AG08395 (cell line): ENCODE data around the gene TCF4.

Experiments
- DNase-seq: peaks from one replicate; pipeline ENCODE4 v3.0.0; 2012; ENCODE audit warnings: mixed read lengths, low spot score

The TCF4 gene

GRCh38 chr18:55234366-55235093 lies 353.5 kb downstream of the TCF4 start:
- DNase-seq, result peak; percentile 67

- DNase-seq, result no peak
Observed at GRCh38 chr18:55233857-55234256, 354.1 kb downstream of the TCF4 start.

GRCh38 chr18:55232506-55232905 lies 355.5 kb downstream of the TCF4 start:
- no peak for DNase-seq

- no peak for DNase-seq
Observed at GRCh38 chr18:55229682-55230081, 358.3 kb downstream of the TCF4 start.

- DNase-seq, result no peak
Observed at GRCh38 chr18:55228707-55229106, 359.3 kb downstream of the TCF4 start.

- DNase-seq, result peak; percentile 26
Observed at GRCh38 chr18:55228191-55228590, 359.8 kb downstream of the TCF4 start.

- DNase-seq, result no peak
Observed at GRCh38 chr18:55227771-55228170, 360.2 kb downstream of the TCF4 start.

GRCh38 chr18:55226044-55226443 lies 361.9 kb downstream of the TCF4 start:
- DNase-seq, result no peak

GRCh38 chr18:55224086-55224625 lies 363.8 kb downstream of the TCF4 start:
- DNase-seq, result no peak

- no peak for DNase-seq
Observed at GRCh38 chr18:55221622-55222021, 366.4 kb downstream of the TCF4 start.

GRCh38 chr18:55220523-55220922 lies 367.5 kb downstream of the TCF4 start:
- no peak for DNase-seq

GRCh38 chr18:55219823-55220222 lies 368.2 kb downstream of the TCF4 start:
- DNase-seq, result no peak

- DNase-seq, result no peak
Observed at GRCh38 chr18:55219059-55219458, 368.9 kb downstream of the TCF4 start.

- no peak for DNase-seq
Observed at GRCh38 chr18:55214969-55215368, 373.0 kb downstream of the TCF4 start.

GRCh38 chr18:55214534-55214933 lies 373.5 kb downstream of the TCF4 start:
- no peak for DNase-seq

- no peak for DNase-seq
Observed at GRCh38 chr18:55213586-55213985, 374.4 kb downstream of the TCF4 start.

- DNase-seq, result peak; percentile 68
Observed at GRCh38 chr18:55206927-55207326, 381.1 kb downstream of the TCF4 start.

GRCh38 chr18:55202232-55202917 lies 385.6 kb downstream of the TCF4 start:
- DNase-seq, result no peak

GRCh38 chr18:55199291-55199963 lies 388.6 kb downstream of the TCF4 start:
- no peak for DNase-seq

- DNase-seq, result no peak
Observed at GRCh38 chr18:55195863-55196262, 392.1 kb downstream of the TCF4 start.

GRCh38 chr18:55189972-55190371 lies 398.0 kb downstream of the TCF4 start:
- DNase-seq, result no peak

GRCh38 chr18:55186588-55186987 lies 401.4 kb downstream of the TCF4 start:
- DNase-seq, result no peak

GRCh38 chr18:55185391-55185790 lies 402.6 kb downstream of the TCF4 start:
- peak; percentile 48 for DNase-seq
